Measurements from ENCODE around the gene FREM3. TPM values are rescaled to one million over a fixed set of nuclear protein-coding genes. Genes with fewer than 3 reads are reported as not detected.

The FREM3 gene
- total and polyA plus RNA-seq, 2 of the 8 experiments (the other 6 are each of a cell fraction or from before 2014, with no cell fraction given), result 0.03 to 0.11 TPM

DNA sequence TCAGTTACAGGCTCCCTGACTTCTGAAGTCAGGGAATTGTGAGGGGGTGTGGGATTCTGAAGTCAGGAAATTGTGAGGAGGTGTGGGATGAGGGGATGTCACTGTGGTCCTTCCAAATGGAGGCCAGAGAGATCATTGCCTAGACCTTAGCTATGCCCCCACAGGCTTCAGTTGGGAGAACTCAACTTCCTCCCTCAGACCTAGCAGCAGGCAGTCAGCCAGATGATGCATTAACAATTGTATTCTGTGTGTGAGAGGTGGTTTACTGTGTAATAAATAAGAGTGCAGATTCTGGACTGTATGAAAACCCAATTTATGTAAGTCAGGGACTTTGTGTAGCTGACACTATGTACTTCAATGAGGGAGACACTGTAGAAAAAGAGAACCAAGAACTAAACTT, 65.7 kb downstream of the FREM3 start (continued):
- TF ChIP-seq EZH2 (IDR thresholded peaks at IDR 0.05; ENCODE audit: low read depth, low read length, severe bottlenecking) (no peak), RAD21 (IDR thresholded peaks at IDR 0.05 in 1 of 2, conservative IDR thresholded peaks at IDR 0.05 in 1 of 2; ENCODE audit: low read depth in 2 of 2, low read length in 2 of 2) (no peak)
